PC-9 (cell line): ENCODE results near the gene SUGCT.

ENCODE experiments used
- CTCF ChIP-seq: fragments of 200-600 bp; sonication (generic); conservative IDR thresholded peaks from 2 replicates; pipeline ENCODE4 v1.6.1; 2017; ENCODE audit warnings: mixed run types, antibody characterized with exemption, mild to moderate bottlenecking, moderate library complexity
- EZH2 ChIP-seq: fragments of 200-600 bp; sonication (generic); IDR thresholded peaks from 2 replicates; pipeline ENCODE4 v1.8.0; 2017; ENCODE audit warnings: antibody characterized with exemption, low read depth

GRCh38 chr7:40907286-40907685, 772.5 kb downstream of the SUGCT start:
- TF ChIP-seq CTCF: no peak
- TF ChIP-seq EZH2: no peak
